HEK293 (cell line): ENCODE results near the gene COPG1.

ENCODE experiments used
- BCL11A ChIP-seq: fragments of 450-650 bp; formaldehyde crosslinking; IDR thresholded peaks from 2 replicates; pipeline ENCODE4 v1.5.1; 2016; ENCODE audit warnings: low read depth, missing biosample characterization, missing genetic modification characterization
- GLIS2 ChIP-seq: fragments of 450-650 bp; formaldehyde crosslinking; IDR thresholded peaks from 2 replicates; pipeline ENCODE4 v1.5.1; 2016; ENCODE audit warnings: missing biosample characterization, missing genetic modification characterization
- KLF16 ChIP-seq: fragments of 450-650 bp; formaldehyde crosslinking; IDR thresholded peaks from 2 replicates; pipeline ENCODE4 v1.5.1; 2017; ENCODE audit warnings: missing biosample characterization, missing genetic modification characterization
- ZFP3 ChIP-seq: fragments of 450-650 bp; formaldehyde crosslinking; IDR thresholded peaks from 2 replicates; pipeline ENCODE4 v1.5.1; 2016; ENCODE audit warnings: low read depth, missing biosample characterization, missing genetic modification characterization
- ZNF112 ChIP-seq: fragments of 450-650 bp; formaldehyde crosslinking; IDR thresholded peaks from 2 replicates; pipeline ENCODE4 v1.5.0; 2017; ENCODE audit warnings: missing biosample characterization, missing genetic modification characterization
- ZNF146 ChIP-seq: fragments of 450-650 bp; formaldehyde crosslinking; IDR thresholded peaks from 2 replicates; pipeline ENCODE4 v1.5.1; 2016; ENCODE audit warnings: missing biosample characterization, missing genetic modification characterization
- ZNF311 ChIP-seq: fragments of 450-650 bp; formaldehyde crosslinking; IDR thresholded peaks from 2 replicates; pipeline ENCODE4 v1.5.1; 2017; ENCODE audit warnings: missing biosample characterization, missing genetic modification characterization, borderline replicate concordance
- ZNF521 ChIP-seq: fragments of 450-650 bp; formaldehyde crosslinking; IDR thresholded peaks from 2 replicates; pipeline ENCODE4 v1.5.1; 2017; ENCODE audit warnings: missing biosample characterization, mild to moderate bottlenecking, missing genetic modification characterization
- ZNF623 ChIP-seq: fragments of 450-650 bp; formaldehyde crosslinking; IDR thresholded peaks from 2 replicates; pipeline ENCODE4 v1.5.1; 2016; ENCODE audit warnings: missing biosample characterization, missing genetic modification characterization
- ZNF747 ChIP-seq: fragments of 450-650 bp; formaldehyde crosslinking; IDR thresholded peaks from 2 replicates; pipeline ENCODE4 v1.5.1; 2016; ENCODE audit warnings: missing biosample characterization, missing genetic modification characterization
- ZNF785 ChIP-seq: fragments of 450-650 bp; formaldehyde crosslinking; IDR thresholded peaks from 2 replicates; pipeline ENCODE4 v1.5.1; 2016; ENCODE audit warnings: missing biosample characterization, missing genetic modification characterization
- ZNF837 ChIP-seq: fragments of 450-650 bp; formaldehyde crosslinking; IDR thresholded peaks from 2 replicates; pipeline ENCODE4 v1.5.1; 2016; ENCODE audit warnings: missing biosample characterization, missing genetic modification characterization
- TF ChIP-seq, protein P1 (sequence below): fragments of 450-650 bp; formaldehyde crosslinking; IDR thresholded peaks from 2 replicates; pipeline ENCODE4 v1.5.1; 2016; ENCODE audit warnings: missing biosample characterization, missing genetic modification characterization, borderline replicate concordance
- TF ChIP-seq, protein P2 (sequence below): fragments of 450-650 bp; formaldehyde crosslinking; IDR thresholded peaks from 2 replicates; pipeline ENCODE4; 2016; ENCODE audit warnings: missing biosample characterization, missing genetic modification characterization
- TF ChIP-seq, protein P3 (sequence below): fragments of 450-650 bp; formaldehyde crosslinking; IDR thresholded peaks from 2 replicates; pipeline ENCODE4 v1.5.1; 2016; ENCODE audit warnings: missing biosample characterization, missing genetic modification characterization
- TF ChIP-seq, protein P4 (sequence below): fragments of 450-650 bp; IDR thresholded peaks from 2 replicates; pipeline ENCODE4 v1.5.1; 2018; ENCODE audit warnings: missing biosample characterization, mild to moderate bottlenecking, missing genetic modification characterization
- TF ChIP-seq, protein P5 (sequence below): fragments of 450-650 bp; formaldehyde crosslinking; IDR thresholded peaks from 2 replicates; pipeline ENCODE4 v1.5.1; 2016; ENCODE audit warnings: missing biosample characterization, missing genetic modification characterization
- TF ChIP-seq, protein P6 (sequence below): fragments of 450-650 bp; formaldehyde crosslinking; IDR thresholded peaks from 2 replicates; pipeline ENCODE4 v1.5.1; 2016; ENCODE audit warnings: missing biosample characterization, missing genetic modification characterization
- TF ChIP-seq, protein P7 (sequence below): fragments of 450-650 bp; formaldehyde crosslinking; IDR thresholded peaks from 2 replicates; pipeline ENCODE4 v1.5.1; 2016; ENCODE audit warnings: missing biosample characterization, missing genetic modification characterization, borderline replicate concordance

The COPG1 gene

DNA sequence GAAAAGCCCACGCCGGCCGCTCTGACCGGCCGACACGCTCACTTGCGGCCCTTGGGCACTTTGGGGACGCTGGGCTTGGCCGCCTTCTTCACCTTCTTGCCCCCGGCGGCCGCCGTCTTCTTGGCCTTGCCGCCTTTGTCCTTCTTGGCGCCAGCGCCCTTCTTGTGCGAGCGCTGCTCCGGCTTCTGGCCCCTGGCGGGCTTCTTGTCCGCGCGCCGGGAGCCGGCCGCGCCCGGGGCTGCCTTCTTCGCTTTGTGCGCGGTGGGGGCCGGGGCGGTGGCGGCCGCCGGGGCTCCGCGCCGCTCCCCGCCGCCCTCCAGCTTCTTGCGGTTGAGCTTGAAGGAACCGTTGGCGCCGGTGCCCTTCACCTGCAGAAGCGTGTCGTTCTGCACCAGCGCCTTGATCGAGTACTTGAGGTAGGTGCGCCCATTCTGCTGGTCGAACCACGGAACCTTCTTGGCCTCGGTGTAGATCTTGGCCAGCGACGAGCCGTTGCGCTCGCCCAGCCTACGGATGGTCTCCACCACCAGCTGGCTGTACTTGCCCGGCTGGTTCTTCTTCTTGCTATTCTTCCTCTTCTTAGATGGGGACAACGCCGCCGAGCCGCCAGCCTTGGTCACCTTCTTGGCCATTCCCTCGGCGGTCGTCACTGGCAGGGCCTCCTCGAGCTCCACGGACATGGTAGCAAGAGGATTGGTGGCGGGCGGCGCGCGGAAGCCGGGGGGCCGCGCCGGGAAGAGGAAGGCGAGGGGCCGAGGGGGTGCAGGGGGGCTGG lies 66.0 kb downstream of the COPG1 start (continued):
- TF ChIP-seq, protein P1, sequence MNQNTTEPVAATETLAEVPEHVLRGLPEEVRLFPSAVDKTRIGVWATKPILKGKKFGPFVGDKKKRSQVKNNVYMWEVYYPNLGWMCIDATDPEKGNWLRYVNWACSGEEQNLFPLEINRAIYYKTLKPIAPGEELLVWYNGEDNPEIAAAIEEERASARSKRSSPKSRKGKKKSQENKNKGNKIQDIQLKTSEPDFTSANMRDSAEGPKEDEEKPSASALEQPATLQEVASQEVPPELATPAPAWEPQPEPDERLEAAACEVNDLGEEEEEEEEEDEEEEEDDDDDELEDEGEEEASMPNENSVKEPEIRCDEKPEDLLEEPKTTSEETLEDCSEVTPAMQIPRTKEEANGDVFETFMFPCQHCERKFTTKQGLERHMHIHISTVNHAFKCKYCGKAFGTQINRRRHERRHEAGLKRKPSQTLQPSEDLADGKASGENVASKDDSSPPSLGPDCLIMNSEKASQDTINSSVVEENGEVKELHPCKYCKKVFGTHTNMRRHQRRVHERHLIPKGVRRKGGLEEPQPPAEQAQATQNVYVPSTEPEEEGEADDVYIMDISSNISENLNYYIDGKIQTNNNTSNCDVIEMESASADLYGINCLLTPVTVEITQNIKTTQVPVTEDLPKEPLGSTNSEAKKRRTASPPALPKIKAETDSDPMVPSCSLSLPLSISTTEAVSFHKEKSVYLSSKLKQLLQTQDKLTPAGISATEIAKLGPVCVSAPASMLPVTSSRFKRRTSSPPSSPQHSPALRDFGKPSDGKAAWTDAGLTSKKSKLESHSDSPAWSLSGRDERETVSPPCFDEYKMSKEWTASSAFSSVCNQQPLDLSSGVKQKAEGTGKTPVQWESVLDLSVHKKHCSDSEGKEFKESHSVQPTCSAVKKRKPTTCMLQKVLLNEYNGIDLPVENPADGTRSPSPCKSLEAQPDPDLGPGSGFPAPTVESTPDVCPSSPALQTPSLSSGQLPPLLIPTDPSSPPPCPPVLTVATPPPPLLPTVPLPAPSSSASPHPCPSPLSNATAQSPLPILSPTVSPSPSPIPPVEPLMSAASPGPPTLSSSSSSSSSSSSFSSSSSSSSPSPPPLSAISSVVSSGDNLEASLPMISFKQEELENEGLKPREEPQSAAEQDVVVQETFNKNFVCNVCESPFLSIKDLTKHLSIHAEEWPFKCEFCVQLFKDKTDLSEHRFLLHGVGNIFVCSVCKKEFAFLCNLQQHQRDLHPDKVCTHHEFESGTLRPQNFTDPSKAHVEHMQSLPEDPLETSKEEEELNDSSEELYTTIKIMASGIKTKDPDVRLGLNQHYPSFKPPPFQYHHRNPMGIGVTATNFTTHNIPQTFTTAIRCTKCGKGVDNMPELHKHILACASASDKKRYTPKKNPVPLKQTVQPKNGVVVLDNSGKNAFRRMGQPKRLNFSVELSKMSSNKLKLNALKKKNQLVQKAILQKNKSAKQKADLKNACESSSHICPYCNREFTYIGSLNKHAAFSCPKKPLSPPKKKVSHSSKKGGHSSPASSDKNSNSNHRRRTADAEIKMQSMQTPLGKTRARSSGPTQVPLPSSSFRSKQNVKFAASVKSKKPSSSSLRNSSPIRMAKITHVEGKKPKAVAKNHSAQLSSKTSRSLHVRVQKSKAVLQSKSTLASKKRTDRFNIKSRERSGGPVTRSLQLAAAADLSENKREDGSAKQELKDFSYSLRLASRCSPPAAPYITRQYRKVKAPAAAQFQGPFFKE (tag by site-specific recombination): no peak
- TF ChIP-seq BCL11A (tag by site-specific recombination) (no peak), ZNF146 (tag by site-specific recombination) (no peak), GLIS2 (tag by site-specific recombination) (0 out of 2 replicates have a peak, but pooled peaks have one; percentile 31), ZFP3 (tag by site-specific recombination) (no peak), ZNF521 (tag by site-specific recombination) (no peak), ZNF785 (no peak), ZNF112 (no peak), ZNF837 (tag by site-specific recombination) (no peak), ZNF623 (tag by site-specific recombination) (no peak), KLF16 (tag by site-specific recombination) (no peak; the same call in 1 of the 2 replicates), ZNF311 (tag by site-specific recombination) (no peak), ZNF747 (tag by site-specific recombination) (no peak)
- TF ChIP-seq, protein P2, sequence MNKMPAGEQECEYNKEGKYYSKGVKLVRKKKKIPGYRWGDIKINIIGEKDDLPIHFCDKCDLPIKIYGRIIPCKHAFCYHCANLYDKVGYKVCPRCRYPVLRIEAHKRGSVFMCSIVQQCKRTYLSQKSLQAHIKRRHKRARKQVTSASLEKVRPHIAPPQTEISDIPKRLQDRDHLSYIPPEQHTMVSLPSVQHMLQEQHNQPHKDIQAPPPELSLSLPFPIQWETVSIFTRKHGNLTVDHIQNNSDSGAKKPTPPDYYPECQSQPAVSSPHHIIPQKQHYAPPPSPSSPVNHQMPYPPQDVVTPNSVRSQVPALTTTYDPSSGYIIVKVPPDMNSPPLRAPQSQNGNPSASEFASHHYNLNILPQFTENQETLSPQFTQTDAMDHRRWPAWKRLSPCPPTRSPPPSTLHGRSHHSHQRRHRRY (tag by site-specific recombination): 0 out of 2 replicates have a peak, but pooled peaks have one; percentile 76
- TF ChIP-seq, protein P3, sequence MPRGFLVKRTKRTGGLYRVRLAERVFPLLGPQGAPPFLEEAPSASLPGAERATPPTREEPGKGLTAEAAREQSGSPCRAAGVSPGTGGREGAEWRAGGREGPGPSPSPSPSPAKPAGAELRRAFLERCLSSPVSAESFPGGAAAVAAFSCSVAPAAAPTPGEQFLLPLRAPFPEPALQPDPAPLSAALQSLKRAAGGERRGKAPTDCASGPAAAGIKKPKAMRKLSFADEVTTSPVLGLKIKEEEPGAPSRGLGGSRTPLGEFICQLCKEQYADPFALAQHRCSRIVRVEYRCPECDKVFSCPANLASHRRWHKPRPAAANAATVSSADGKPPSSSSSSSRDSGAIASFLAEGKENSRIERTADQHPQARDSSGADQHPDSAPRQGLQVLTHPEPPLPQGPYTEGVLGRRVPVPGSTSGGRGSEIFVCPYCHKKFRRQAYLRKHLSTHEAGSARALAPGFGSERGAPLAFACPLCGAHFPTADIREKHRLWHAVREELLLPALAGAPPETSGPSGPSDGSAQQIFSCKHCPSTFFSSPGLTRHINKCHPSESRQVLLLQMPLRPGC: no peak
- TF ChIP-seq, protein P4, sequence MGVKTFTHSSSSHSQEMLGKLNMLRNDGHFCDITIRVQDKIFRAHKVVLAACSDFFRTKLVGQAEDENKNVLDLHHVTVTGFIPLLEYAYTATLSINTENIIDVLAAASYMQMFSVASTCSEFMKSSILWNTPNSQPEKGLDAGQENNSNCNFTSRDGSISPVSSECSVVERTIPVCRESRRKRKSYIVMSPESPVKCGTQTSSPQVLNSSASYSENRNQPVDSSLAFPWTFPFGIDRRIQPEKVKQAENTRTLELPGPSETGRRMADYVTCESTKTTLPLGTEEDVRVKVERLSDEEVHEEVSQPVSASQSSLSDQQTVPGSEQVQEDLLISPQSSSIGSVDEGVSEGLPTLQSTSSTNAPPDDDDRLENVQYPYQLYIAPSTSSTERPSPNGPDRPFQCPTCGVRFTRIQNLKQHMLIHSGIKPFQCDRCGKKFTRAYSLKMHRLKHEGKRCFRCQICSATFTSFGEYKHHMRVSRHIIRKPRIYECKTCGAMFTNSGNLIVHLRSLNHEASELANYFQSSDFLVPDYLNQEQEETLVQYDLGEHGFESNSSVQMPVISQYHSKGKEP (tag by site-specific recombination): no peak
- TF ChIP-seq, protein P5, sequence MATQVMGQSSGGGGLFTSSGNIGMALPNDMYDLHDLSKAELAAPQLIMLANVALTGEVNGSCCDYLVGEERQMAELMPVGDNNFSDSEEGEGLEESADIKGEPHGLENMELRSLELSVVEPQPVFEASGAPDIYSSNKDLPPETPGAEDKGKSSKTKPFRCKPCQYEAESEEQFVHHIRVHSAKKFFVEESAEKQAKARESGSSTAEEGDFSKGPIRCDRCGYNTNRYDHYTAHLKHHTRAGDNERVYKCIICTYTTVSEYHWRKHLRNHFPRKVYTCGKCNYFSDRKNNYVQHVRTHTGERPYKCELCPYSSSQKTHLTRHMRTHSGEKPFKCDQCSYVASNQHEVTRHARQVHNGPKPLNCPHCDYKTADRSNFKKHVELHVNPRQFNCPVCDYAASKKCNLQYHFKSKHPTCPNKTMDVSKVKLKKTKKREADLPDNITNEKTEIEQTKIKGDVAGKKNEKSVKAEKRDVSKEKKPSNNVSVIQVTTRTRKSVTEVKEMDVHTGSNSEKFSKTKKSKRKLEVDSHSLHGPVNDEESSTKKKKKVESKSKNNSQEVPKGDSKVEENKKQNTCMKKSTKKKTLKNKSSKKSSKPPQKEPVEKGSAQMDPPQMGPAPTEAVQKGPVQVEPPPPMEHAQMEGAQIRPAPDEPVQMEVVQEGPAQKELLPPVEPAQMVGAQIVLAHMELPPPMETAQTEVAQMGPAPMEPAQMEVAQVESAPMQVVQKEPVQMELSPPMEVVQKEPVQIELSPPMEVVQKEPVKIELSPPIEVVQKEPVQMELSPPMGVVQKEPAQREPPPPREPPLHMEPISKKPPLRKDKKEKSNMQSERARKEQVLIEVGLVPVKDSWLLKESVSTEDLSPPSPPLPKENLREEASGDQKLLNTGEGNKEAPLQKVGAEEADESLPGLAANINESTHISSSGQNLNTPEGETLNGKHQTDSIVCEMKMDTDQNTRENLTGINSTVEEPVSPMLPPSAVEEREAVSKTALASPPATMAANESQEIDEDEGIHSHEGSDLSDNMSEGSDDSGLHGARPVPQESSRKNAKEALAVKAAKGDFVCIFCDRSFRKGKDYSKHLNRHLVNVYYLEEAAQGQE (tag by site-specific recombination): no peak
- TF ChIP-seq, protein P6, sequence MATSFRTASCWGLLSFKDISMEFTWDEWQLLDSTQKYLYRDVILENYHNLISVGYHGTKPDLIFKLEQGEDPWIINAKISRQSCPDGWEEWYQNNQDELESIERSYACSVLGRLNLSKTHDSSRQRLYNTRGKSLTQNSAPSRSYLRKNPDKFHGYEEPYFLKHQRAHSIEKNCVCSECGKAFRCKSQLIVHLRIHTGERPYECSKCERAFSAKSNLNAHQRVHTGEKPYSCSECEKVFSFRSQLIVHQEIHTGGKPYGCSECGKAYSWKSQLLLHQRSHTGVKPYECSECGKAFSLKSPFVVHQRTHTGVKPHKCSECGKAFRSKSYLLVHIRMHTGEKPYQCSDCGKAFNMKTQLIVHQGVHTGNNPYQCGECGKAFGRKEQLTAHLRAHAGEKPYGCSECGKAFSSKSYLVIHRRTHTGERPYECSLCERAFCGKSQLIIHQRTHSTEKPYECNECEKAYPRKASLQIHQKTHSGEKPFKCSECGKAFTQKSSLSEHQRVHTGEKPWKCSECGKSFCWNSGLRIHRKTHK (tag by site-specific recombination): no peak
- TF ChIP-seq, protein P7, sequence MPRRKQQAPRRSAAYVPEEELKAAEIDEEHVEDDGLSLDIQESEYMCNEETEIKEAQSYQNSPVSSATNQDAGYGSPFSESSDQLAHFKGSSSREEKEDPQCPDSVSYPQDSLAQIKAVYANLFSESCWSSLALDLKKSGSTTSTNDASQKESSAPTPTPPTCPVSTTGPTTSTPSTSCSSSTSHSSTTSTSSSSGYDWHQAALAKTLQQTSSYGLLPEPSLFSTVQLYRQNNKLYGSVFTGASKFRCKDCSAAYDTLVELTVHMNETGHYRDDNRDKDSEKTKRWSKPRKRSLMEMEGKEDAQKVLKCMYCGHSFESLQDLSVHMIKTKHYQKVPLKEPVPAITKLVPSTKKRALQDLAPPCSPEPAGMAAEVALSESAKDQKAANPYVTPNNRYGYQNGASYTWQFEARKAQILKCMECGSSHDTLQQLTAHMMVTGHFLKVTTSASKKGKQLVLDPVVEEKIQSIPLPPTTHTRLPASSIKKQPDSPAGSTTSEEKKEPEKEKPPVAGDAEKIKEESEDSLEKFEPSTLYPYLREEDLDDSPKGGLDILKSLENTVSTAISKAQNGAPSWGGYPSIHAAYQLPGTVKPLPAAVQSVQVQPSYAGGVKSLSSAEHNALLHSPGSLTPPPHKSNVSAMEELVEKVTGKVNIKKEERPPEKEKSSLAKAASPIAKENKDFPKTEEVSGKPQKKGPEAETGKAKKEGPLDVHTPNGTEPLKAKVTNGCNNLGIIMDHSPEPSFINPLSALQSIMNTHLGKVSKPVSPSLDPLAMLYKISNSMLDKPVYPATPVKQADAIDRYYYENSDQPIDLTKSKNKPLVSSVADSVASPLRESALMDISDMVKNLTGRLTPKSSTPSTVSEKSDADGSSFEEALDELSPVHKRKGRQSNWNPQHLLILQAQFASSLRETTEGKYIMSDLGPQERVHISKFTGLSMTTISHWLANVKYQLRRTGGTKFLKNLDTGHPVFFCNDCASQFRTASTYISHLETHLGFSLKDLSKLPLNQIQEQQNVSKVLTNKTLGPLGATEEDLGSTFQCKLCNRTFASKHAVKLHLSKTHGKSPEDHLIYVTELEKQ (tag by site-specific recombination): no peak
